HepG2 (cell line): Measurements from ENCODE around the gene WNT5B. TPM values are rescaled to one million over a fixed set of nuclear protein-coding genes. Genes with fewer than 3 reads are reported as not detected.

Experiments
- ARNTL ChIP-seq: sonication (generic); formaldehyde crosslinking; IDR thresholded peaks from 2 replicates; pipeline ENCODE4 v1.4.0; 2020; ENCODE audit warnings: mild to moderate bottlenecking, missing genetic modification reagents
- ELF1 ChIP-seq: sonication (generic); formaldehyde crosslinking; IDR thresholded peaks from 2 replicates; pipeline ENCODE4 v1.4.0; 2020; ENCODE audit warnings: missing genetic modification reagents
- HDAC1 ChIP-seq: sonication (generic); formaldehyde crosslinking; IDR thresholded peaks from 2 replicates; pipeline ENCODE4 v1.5.1; 2020; ENCODE audit warnings: mild to moderate bottlenecking, missing genetic modification reagents
- MIER2 ChIP-seq: IDR thresholded peaks from 2 replicates; pipeline ENCODE4 v1.6.1; 2016; ENCODE audit warnings: missing biosample characterization, missing genetic modification reagents
- MIER3 ChIP-seq: IDR thresholded peaks from 2 replicates; pipeline ENCODE4 v1.6.1; 2016; ENCODE audit warnings: missing compliant biosample characterization, borderline replicate concordance
- PPARG ChIP-seq: conservative IDR thresholded peaks from 2 replicates; pipeline ENCODE4 v1.6.1; 2016; ENCODE audit warnings: missing biosample characterization, missing genetic modification reagents
- REXO4 ChIP-seq: sonication (generic); formaldehyde crosslinking; IDR thresholded peaks from 2 replicates; pipeline ENCODE4 v1.8.0; 2022; ENCODE audit warnings: missing genetic modification reagents, mild to moderate bottlenecking, borderline replicate concordance
- SAP130 ChIP-seq: IDR thresholded peaks from 2 replicates; pipeline ENCODE4 v1.6.1; 2016; ENCODE audit warnings: low read depth
- ZBTB8A ChIP-seq: sonication (generic); formaldehyde crosslinking; IDR thresholded peaks from 2 replicates; pipeline ENCODE4 v1.4.0; 2020; ENCODE audit warnings: mild to moderate bottlenecking, low read depth, missing genetic modification reagents, borderline replicate concordance
- ZFYVE20 ChIP-seq: sonication (generic); formaldehyde crosslinking; IDR thresholded peaks from 2 replicates; pipeline ENCODE4 v1.8.0; 2023; ENCODE audit warnings: low read depth, mild to moderate bottlenecking, moderate library complexity, missing genetic modification reagents, borderline replicate concordance
- ZNF224 ChIP-seq: sonication (generic); formaldehyde crosslinking; IDR thresholded peaks from 2 replicates; pipeline ENCODE4 v1.5.0; 2020; ENCODE audit warnings: mild to moderate bottlenecking, missing genetic modification reagents
- ZNF230 ChIP-seq: sonication (generic); formaldehyde crosslinking; IDR thresholded peaks from 2 replicates; pipeline ENCODE4 v1.4.0; 2020; ENCODE audit warnings: mild to moderate bottlenecking, missing genetic modification reagents
- ZNF232 ChIP-seq: sonication (generic); formaldehyde crosslinking; IDR thresholded peaks from 2 replicates; pipeline ENCODE4 v1.4.0; 2020; ENCODE audit warnings: missing genetic modification reagents, borderline replicate concordance
- ZNF317 ChIP-seq: sonication (generic); formaldehyde crosslinking; IDR thresholded peaks from 2 replicates; pipeline ENCODE4 v1.5.0; 2020; ENCODE audit warnings: mild to moderate bottlenecking, missing genetic modification reagents
- polyA plus RNA-seq, 8 experiments: library from polyadenylated mRNA; depleted of rRNA in 3 of 8; stranded (reverse) in 7 of 8; unstranded in 1 of 8; fragments of >200 nt; fragmentation: Illumina TruSeq in 4 of 8; extraction: Trizol in 4 of 8; gene quantifications; 2 replicates each; pipeline versions ENCODE4 v1.2.1 to v1.2.3, GENCODE V29; 2011 to 2016; ENCODE audit warnings: low read depth in 4 of 8, missing spikeins in 1 of 8, mixed read lengths in 1 of 8; ENCODE audit not compliant: insufficient read depth in 1 of 8
- total RNA-seq, 5 experiments: library from RNA; depleted of rRNA; stranded (reverse); fragments of >200 nt; fragmentation: Illumina TruSeq; extraction: Trizol; gene quantifications; 2 replicates each; pipeline ENCODE4 v1.2.3, GENCODE V29; 2016; ENCODE audit warnings: low read depth in 1 of 5
- TF ChIP-seq, protein P1 (sequence below): sonication (generic); formaldehyde crosslinking; IDR thresholded peaks from 2 replicates; pipeline ENCODE4 v1.4.0; 2020; ENCODE audit warnings: missing genetic modification reagents, borderline replicate concordance
- TF ChIP-seq, protein P2 (sequence below): sonication (generic); formaldehyde crosslinking; IDR thresholded peaks from 2 replicates; pipeline ENCODE4 v1.4.0; 2020; ENCODE audit warnings: missing genetic modification reagents, borderline replicate concordance
- TF ChIP-seq, protein P3 (sequence below): IDR thresholded peaks from 2 replicates; pipeline ENCODE4 v1.6.1; 2016; ENCODE audit warnings: low read depth, borderline replicate concordance
- TF ChIP-seq, protein P4 (sequence below): sonication (generic); formaldehyde crosslinking; IDR thresholded peaks from 2 replicates; pipeline ENCODE4 v1.4.0; 2020; ENCODE audit warnings: missing genetic modification reagents, borderline replicate concordance

WNT5B gene
- total and polyA plus RNA-seq, 2 of the 13 experiments (the other 11 are each of a cell fraction or from before 2014, with no cell fraction given): 0.04 TPM; not detected in 1

DNA sequence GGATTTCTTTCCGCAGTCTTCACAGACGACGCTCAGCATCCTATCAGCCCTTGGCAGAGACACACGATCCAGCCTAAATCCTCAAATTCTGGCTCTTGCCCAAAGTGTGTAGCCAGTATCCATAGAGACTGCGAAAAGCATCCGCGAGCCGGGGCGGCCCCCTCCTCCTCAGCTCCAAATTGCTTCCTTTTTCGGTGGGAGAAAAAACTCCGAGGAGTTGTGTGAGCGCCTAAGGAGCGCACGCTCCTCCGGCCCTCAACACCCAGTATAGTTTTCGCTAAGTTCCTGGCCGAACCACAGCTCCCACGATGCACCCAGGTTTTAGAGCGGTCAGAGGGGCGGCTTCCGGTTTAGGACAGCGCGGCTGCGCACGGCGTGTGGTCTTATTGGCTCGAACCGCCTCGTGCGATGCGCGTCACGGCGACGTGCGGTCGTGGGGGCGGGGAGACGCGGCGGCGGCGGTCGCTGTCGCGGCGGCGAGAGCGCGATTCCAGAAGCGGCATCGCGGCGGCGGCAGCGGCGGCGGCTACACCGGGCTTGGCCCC, 61.6 kb downstream of the WNT5B start, which contains the start of gene ADIPOR2 (continued):
- TF ChIP-seq ELF1: peak; percentile 98
- TF ChIP-seq, protein P1, sequence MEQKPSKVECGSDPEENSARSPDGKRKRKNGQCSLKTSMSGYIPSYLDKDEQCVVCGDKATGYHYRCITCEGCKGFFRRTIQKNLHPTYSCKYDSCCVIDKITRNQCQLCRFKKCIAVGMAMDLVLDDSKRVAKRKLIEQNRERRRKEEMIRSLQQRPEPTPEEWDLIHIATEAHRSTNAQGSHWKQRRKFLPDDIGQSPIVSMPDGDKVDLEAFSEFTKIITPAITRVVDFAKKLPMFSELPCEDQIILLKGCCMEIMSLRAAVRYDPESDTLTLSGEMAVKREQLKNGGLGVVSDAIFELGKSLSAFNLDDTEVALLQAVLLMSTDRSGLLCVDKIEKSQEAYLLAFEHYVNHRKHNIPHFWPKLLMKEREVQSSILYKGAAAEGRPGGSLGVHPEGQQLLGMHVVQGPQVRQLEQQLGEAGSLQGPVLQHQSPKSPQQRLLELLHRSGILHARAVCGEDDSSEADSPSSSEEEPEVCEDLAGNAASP (CRISPR knock-in tag): peak; percentile 61
- TF ChIP-seq ZFYVE20 (CRISPR knock-in tag): no peak
- TF ChIP-seq ZNF317 (CRISPR knock-in tag): 0 out of 2 replicates have a peak, but pooled peaks have one; percentile 53
- no peak for TF ChIP-seq ZNF230 (CRISPR knock-in tag)
- TF ChIP-seq, protein P2, sequence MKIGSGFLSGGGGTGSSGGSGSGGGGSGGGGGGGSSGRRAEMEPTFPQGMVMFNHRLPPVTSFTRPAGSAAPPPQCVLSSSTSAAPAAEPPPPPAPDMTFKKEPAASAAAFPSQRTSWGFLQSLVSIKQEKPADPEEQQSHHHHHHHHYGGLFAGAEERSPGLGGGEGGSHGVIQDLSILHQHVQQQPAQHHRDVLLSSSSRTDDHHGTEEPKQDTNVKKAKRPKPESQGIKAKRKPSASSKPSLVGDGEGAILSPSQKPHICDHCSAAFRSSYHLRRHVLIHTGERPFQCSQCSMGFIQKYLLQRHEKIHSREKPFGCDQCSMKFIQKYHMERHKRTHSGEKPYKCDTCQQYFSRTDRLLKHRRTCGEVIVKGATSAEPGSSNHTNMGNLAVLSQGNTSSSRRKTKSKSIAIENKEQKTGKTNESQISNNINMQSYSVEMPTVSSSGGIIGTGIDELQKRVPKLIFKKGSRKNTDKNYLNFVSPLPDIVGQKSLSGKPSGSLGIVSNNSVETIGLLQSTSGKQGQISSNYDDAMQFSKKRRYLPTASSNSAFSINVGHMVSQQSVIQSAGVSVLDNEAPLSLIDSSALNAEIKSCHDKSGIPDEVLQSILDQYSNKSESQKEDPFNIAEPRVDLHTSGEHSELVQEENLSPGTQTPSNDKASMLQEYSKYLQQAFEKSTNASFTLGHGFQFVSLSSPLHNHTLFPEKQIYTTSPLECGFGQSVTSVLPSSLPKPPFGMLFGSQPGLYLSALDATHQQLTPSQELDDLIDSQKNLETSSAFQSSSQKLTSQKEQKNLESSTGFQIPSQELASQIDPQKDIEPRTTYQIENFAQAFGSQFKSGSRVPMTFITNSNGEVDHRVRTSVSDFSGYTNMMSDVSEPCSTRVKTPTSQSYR: peak; percentile 92
- TF ChIP-seq, protein P3, sequence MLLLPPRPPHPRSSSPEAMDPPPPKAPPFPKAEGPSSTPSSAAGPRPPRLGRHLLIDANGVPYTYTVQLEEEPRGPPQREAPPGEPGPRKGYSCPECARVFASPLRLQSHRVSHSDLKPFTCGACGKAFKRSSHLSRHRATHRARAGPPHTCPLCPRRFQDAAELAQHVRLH (CRISPR knock-in tag): peak; percentile 88; the same call in 1 of the 2 replicates
- TF ChIP-seq ZNF224: peak; percentile 41; the same call in 1 of the 2 replicates
- peak; percentile 73; the same call in 1 of the 2 replicates for TF ChIP-seq MIER3 (CRISPR knock-in tag)
- peak; percentile 94 for TF ChIP-seq SAP130 (CRISPR knock-in tag)
- TF ChIP-seq, protein P4, sequence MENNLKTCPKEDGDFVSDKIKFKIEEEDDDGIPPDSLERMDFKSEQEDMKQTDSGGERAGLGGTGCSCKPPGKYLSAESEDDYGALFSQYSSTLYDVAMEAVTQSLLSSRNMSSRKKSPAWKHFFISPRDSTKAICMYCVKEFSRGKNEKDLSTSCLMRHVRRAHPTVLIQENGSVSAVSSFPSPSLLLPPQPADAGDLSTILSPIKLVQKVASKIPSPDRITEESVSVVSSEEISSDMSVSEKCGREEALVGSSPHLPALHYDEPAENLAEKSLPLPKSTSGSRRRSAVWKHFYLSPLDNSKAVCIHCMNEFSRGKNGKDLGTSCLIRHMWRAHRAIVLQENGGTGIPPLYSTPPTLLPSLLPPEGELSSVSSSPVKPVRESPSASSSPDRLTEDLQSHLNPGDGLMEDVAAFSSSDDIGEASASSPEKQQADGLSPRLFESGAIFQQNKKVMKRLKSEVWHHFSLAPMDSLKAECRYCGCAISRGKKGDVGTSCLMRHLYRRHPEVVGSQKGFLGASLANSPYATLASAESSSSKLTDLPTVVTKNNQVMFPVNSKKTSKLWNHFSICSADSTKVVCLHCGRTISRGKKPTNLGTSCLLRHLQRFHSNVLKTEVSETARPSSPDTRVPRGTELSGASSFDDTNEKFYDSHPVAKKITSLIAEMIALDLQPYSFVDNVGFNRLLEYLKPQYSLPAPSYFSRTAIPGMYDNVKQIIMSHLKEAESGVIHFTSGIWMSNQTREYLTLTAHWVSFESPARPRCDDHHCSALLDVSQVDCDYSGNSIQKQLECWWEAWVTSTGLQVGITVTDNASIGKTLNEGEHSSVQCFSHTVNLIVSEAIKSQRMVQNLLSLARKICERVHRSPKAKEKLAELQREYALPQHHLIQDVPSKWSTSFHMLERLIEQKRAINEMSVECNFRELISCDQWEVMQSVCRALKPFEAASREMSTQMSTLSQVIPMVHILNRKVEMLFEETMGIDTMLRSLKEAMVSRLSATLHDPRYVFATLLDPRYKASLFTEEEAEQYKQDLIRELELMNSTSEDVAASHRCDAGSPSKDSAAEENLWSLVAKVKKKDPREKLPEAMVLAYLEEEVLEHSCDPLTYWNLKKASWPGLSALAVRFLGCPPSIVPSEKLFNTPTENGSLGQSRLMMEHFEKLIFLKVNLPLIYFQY (CRISPR knock-in tag): peak; percentile 42; the same call in 1 of the 2 replicates
- no peak for TF ChIP-seq ZNF232 (CRISPR knock-in tag)
- no peak for TF ChIP-seq REXO4 (CRISPR knock-in tag)
- peak; percentile 51; the same call in 1 of the 2 replicates for TF ChIP-seq ARNTL (CRISPR knock-in tag)
- TF ChIP-seq ZBTB8A: no peak
- TF ChIP-seq HDAC1: 0 out of 2 replicates have a peak, but pooled peaks have one; percentile 67
- TF ChIP-seq MIER2 (CRISPR knock-in tag): peak; percentile 36; the same call in 1 of the 2 replicates
- peak; percentile 61; the same call in 1 of the 2 replicates for TF ChIP-seq PPARG (CRISPR knock-in tag)
